CD4-positive, alpha-beta T cell treated with Interferon alpha-2 for 1 hour (primary cell): ENCODE data around the gene RANBP6.
A peak's percentile ranks its signal among the peaks of the same experiment; 100 is the strongest.

Source experiments
- DNase-seq, 2 donors: peaks; one replicate each; pipeline ENCODE4 v3.0.0-alpha.2; 2020 to 2022

RANBP6 gene

DNA sequence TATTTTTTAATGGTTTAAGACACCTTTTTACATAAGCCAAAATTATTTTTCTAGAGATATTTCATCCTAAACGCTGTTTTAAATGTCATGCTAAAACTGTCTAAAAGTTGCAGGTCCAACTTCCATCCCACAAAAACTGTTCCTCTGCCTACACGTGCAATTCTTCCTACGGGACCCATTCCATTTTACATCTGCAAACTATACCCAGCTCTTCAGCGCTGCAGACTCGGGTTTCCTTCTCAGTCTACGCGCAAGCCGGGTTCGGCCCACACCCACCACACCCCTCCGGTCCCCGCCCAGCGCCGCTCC lies 8.7 kb downstream of the RANBP6 start:
- no peak for DNase-seq

DNA sequence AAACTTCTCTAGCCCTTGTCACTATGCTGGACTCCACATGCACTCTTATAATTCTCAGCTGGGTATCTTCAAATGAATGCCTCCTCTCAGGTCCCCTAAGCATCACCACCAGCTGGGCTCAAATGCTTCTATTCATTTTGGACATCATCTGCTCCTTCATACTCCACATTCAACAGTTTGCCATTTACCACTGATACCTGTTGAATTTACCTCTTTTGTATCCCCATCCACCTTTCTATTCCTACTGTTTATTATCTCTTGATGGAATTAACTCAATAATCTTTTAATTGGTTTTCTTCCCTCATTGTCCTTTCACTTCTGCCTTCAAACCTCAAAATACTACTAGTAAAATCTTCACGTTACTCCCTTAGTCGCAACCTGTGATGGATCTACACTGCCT lies 14.5 kb downstream of the RANBP6 start:
- DNase-seq = no peak

- no peak for DNase-seq
Observed at GRCh38 chr9:5999443-6000101, 15.9 kb downstream of the RANBP6 start.

DNA sequence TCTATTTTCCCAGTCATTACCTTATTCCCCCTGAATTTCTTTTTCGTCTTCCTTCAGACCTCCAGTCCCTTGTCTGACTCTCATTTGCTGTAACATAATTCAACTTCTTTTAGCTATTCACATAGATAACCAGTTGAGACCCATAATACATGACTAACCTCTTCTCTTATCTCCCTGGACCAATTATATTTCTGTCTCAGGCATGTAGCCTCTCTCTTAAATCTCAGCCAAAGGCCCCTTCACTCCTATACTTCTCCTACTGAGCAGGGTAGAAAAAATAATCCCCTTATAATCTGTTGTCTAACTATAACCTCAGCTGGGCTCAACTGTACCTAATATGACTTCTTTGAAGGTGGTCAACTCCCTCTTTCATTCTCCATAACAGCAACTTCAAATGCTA lies 20.9 kb downstream of the RANBP6 start:
- DNase-seq = no peak

DNA sequence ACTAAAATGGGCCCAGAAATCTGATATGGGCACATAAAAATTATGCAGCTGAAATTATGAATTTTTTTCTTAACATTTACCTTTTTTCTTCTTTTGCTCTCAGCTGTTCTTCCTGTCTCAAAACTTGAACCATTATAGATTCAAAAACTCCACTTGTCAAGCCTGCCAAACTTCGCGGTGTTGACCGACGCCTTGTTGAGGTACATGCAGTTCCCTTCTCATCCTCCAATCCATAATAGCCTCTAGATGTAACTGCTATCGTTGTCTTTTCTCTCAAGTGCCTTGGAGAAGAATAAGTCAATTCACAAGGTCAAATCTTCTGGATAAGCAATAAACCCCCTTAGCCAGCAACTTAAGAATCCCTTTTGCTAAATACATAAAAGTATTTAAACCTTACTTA lies 27.2 kb downstream of the RANBP6 start:
- DNase-seq = no peak

- no peak for DNase-seq
Observed at GRCh38 chr9:5983042-5983441, 32.4 kb downstream of the RANBP6 start.

- DNase-seq = no peak
Observed at GRCh38 chr9:5982317-5982716, 33.1 kb downstream of the RANBP6 start.

GRCh38 chr9:5978523-5978922 lies 36.9 kb downstream of the RANBP6 start:
- no peak for DNase-seq

DNA sequence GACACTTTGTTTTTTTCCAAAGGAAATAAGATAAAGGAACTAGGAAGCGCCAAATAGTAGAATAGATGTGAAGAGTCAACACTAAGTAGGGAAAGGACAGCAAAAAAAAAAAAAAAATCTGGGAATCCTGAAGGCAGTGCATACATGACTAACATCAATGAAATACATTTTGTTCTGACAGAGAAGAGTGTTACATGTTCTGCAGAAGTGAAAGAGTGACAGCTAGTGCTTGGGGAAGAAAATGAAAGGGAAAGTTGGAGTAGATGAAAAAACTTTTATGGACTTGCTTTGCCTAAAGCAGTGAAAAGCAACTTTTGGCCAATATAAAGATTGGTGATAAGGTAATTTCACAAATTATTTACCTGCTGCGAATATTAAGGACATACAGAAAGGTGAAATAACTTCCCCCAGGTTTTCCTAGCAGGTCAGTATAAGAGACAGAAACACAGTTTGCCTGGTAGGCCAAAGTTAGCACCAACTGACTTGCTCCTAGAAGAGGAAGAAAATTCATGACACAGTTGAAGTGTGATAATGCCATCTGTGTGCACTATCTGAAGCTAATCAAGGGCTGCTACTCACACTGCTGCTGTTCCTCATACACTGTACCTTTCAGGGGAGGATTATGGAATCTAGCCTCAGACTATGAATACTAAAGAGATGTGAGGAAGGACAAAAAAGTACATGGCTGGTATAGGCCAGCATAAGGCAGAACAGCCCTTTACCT lies 38.6 kb downstream of the RANBP6 start:
- DNase-seq = peak in 1 of 2 donors; percentile 5

- no peak for DNase-seq
Observed at GRCh38 chr9:5971740-5972139, 43.7 kb downstream of the RANBP6 start.
